Measurements from ENCODE around the gene ATF7IP.

The ATF7IP gene

GRCh38 chr12:14422516-14423230 is 57.2 kb downstream of the ATF7IP start:
- DNase-seq = no peak

- no peak for DNase-seq
Measured at GRCh38 chr12:14424545-14424944, 59.1 kb downstream of the ATF7IP start.

- DNase-seq = no peak
Measured at GRCh38 chr12:14426792-14427191, 61.3 kb downstream of the ATF7IP start.

GRCh38 chr12:14427929-14428328 is 62.4 kb downstream of the ATF7IP start:
- no peak for DNase-seq

- DNase-seq = no peak
Measured at GRCh38 chr12:14430394-14430986, 65.0 kb downstream of the ATF7IP start.

- no peak for DNase-seq
Measured at GRCh38 chr12:14431975-14432374, 66.5 kb downstream of the ATF7IP start.

GRCh38 chr12:14435627-14436026 is 70.1 kb downstream of the ATF7IP start:
- DNase-seq = no peak

GRCh38 chr12:14442221-14442881 is 76.9 kb downstream of the ATF7IP start:
- DNase-seq = no peak

GRCh38 chr12:14443531-14443930 is 78.0 kb downstream of the ATF7IP start:
- no peak for DNase-seq

GRCh38 chr12:14450479-14450878 is 85.0 kb downstream of the ATF7IP start:
- DNase-seq = no peak

GRCh38 chr12:14452336-14452735 is 86.9 kb downstream of the ATF7IP start:
- no peak for DNase-seq

- DNase-seq = no peak
Measured at GRCh38 chr12:14452865-14453264, 87.4 kb downstream of the ATF7IP start.

- DNase-seq = peak; percentile 31 to 54
Measured at GRCh38 chr12:14454098-14454907, 88.8 kb downstream of the ATF7IP start.

- DNase-seq = no peak
Measured at GRCh38 chr12:14460212-14460841, 94.8 kb downstream of the ATF7IP start.

GRCh38 chr12:14471497-14471896 is 106.0 kb downstream of the ATF7IP start:
- DNase-seq = no peak

GRCh38 chr12:14473707-14474287 is 108.3 kb downstream of the ATF7IP start:
- peak in 1 of 2 donors; percentile 11 for DNase-seq

GRCh38 chr12:14479004-14479403 is 113.5 kb downstream of the ATF7IP start:
- no peak for DNase-seq

GRCh38 chr12:14481201-14481600 is 115.7 kb downstream of the ATF7IP start:
- DNase-seq = no peak

GRCh38 chr12:14482361-14482760 is 116.9 kb downstream of the ATF7IP start:
- no peak for DNase-seq

- DNase-seq = no peak
Measured at GRCh38 chr12:14482886-14483285, 117.4 kb downstream of the ATF7IP start.

- DNase-seq = no peak
Measured at GRCh38 chr12:14495326-14495725, 129.8 kb downstream of the ATF7IP start.
